H9 (cell line): Measurements from ENCODE around the gene DHX58. TPM values are rescaled to one million over a fixed set of nuclear protein-coding genes. Genes with fewer than 3 reads are reported as not detected.

Experiments used
- DNase-seq: peaks from one replicate; pipeline ENCODE4 v3.0.0-alpha.2; 2017
- H2AFZ ChIP-seq: one replicate; pipeline ENCODE4 v1.6.1; 2013; ENCODE audit warnings: mild to moderate bottlenecking, low read length, control low read depth, moderate library complexity
- H2AK5ac ChIP-seq: 2 replicates; pipeline ENCODE4 v1.6.1; 2013; ENCODE audit warnings: low read length, control low read depth, mixed read lengths; ENCODE audit not compliant: insufficient read length
- H2BK120ac ChIP-seq: one replicate; pipeline ENCODE4 v1.6.1; 2013; ENCODE audit warnings: low read depth, mild to moderate bottlenecking, low read length, control low read depth, inconsistent platforms; ENCODE audit not compliant: poor library complexity, severe bottlenecking
- H2BK12ac ChIP-seq: 2 replicates; pipeline ENCODE4 v1.6.1; 2013; ENCODE audit warnings: low read length, control low read depth, mixed read lengths, low read depth; ENCODE audit not compliant: insufficient read length
- H2BK15ac ChIP-seq: 2 replicates; pipeline ENCODE4 v1.6.1; 2013; ENCODE audit warnings: low read depth, low read length, control low read depth
- H2BK20ac ChIP-seq: one replicate; pipeline ENCODE4 v1.6.1; 2013; ENCODE audit warnings: low read depth, mild to moderate bottlenecking, low read length, control low read depth, inconsistent platforms; ENCODE audit not compliant: poor library complexity, severe bottlenecking
- H2BK5ac ChIP-seq: 2 replicates; pipeline ENCODE4 v1.6.1; 2013; ENCODE audit warnings: low read length, control low read depth, mixed read lengths; ENCODE audit not compliant: insufficient read length
- H3K14ac ChIP-seq: 2 replicates; pipeline ENCODE4 v1.6.1; 2013; ENCODE audit warnings: low read length, control low read depth; ENCODE audit not compliant: insufficient read depth
- H3K18ac ChIP-seq: 2 replicates; pipeline ENCODE4 v1.6.1; 2013; ENCODE audit warnings: low read depth, mild to moderate bottlenecking, mixed read lengths, low read length, control low read depth; ENCODE audit not compliant: insufficient read length
- H3K23ac ChIP-seq: 2 replicates; pipeline ENCODE4 v1.6.1; 2013; ENCODE audit warnings: low read length, control low read depth, mixed read lengths, low read depth; ENCODE audit not compliant: insufficient read length
- H3K23me2 ChIP-seq: 2 replicates; pipeline ENCODE4 v1.6.1; 2013; ENCODE audit warnings: low read depth, mild to moderate bottlenecking, mixed read lengths, low read length, control low read depth; ENCODE audit not compliant: insufficient read length, poor library complexity, severe bottlenecking
- H3K27ac ChIP-seq: 2 replicates; pipeline ENCODE4 v1.5.1; 2013; ENCODE audit warnings: low read length, control low read depth, mixed read lengths, low read depth; ENCODE audit not compliant: insufficient read length
- H3K27me3 ChIP-seq: 2 replicates; pipeline ENCODE4 v1.6.1; 2013; ENCODE audit warnings: low read length, control low read depth, inconsistent platforms; ENCODE audit not compliant: insufficient read depth
- H3K4ac ChIP-seq: 2 replicates; pipeline ENCODE4 v1.6.1; 2013; ENCODE audit warnings: low read depth, mild to moderate bottlenecking, control low read depth, inconsistent platforms, low read length, moderate library complexity
- H3K4me1 ChIP-seq: 2 replicates; pipeline ENCODE4 v1.6.1; 2013; ENCODE audit warnings: low read length, control low read depth, inconsistent platforms; ENCODE audit not compliant: insufficient read depth
- H3K4me2 ChIP-seq: 2 replicates; pipeline ENCODE4 v1.6.1; 2013; ENCODE audit warnings: low read length, control low read depth, mixed read lengths; ENCODE audit not compliant: insufficient read length, insufficient read depth
- H3K56ac ChIP-seq: 2 replicates; pipeline ENCODE4 v1.6.1; 2013; ENCODE audit warnings: low read depth, mild to moderate bottlenecking, mixed read lengths, low read length, control low read depth; ENCODE audit not compliant: insufficient read length
- H3K79me1 ChIP-seq: 2 replicates; pipeline ENCODE4 v1.6.1; 2013; ENCODE audit warnings: low read depth, mild to moderate bottlenecking, moderate library complexity, low read length, control low read depth, inconsistent platforms; ENCODE audit not compliant: insufficient read depth, poor library complexity, severe bottlenecking
- H3K79me2 ChIP-seq: 2 replicates; pipeline ENCODE4 v1.6.1; 2013; ENCODE audit warnings: low read length, control low read depth, inconsistent platforms; ENCODE audit not compliant: insufficient read depth
- H3K9ac ChIP-seq: 2 replicates; pipeline ENCODE4 v1.6.1; 2013; ENCODE audit warnings: low read length, control low read depth, mixed read lengths; ENCODE audit not compliant: insufficient read length; ENCODE audit errors: extremely low read depth
- H3K9me3 ChIP-seq: one replicate; pipeline ENCODE4 v1.6.1; 2013; ENCODE audit warnings: low read depth, low read length, inconsistent platforms; ENCODE audit not compliant: control insufficient read depth
- H3T11ph ChIP-seq: one replicate; pipeline ENCODE4 v1.6.1; 2013; ENCODE audit warnings: mild to moderate bottlenecking, low read length, control low read depth, inconsistent platforms
- H4K20me1 ChIP-seq: one replicate; pipeline ENCODE4 v1.6.1; 2013; ENCODE audit not compliant: control insufficient read depth, insufficient read length, insufficient read depth
- H4K5ac ChIP-seq: 2 replicates; pipeline ENCODE4 v1.6.1; 2013; ENCODE audit warnings: low read depth, mild to moderate bottlenecking, mixed read lengths, low read length, control low read depth; ENCODE audit not compliant: insufficient read length
- H4K8ac ChIP-seq: replicated peaks from 2 replicates; pipeline ENCODE4 v1.6.1; 2013; ENCODE audit warnings: low read length, control low read depth, mixed read lengths, low read depth; ENCODE audit not compliant: insufficient read length
- H4K91ac ChIP-seq: 2 replicates; pipeline ENCODE4 v1.6.1; 2013; ENCODE audit warnings: low read depth, mild to moderate bottlenecking, moderate library complexity, mixed read lengths, low read length, control low read depth; ENCODE audit not compliant: insufficient read length
- H3K27ac Mint-ChIP-seq, 3 experiments: 2 replicates in 2 of 3; 3 replicates in 1 of 3; pipeline ENCODE4 v1.8.0; 2020 to 2021; ENCODE audit warnings: mixed read lengths in 3 of 3, mild to moderate bottlenecking in 1 of 3, moderate library complexity in 1 of 3
- H3K27me3 Mint-ChIP-seq: 2 replicates; pipeline ENCODE4 v1.8.0; 2021; ENCODE audit warnings: low read depth, mild to moderate bottlenecking, moderate library complexity, mixed read lengths
- H3K36me3 Mint-ChIP-seq, 3 experiments: 2 replicates in 2 of 3; 3 replicates in 1 of 3; pipeline ENCODE4 v1.8.0; 2020 to 2021; ENCODE audit warnings: low read depth in 3 of 3, mixed read lengths in 3 of 3; ENCODE audit not compliant: insufficient read depth in 1 of 3
- H3K4me1 Mint-ChIP-seq, 2 experiments: 2 replicates each; pipeline ENCODE4 v1.8.0; 2020; ENCODE audit warnings: mixed read lengths in 2 of 2
- H3K4me3 Mint-ChIP-seq, 2 experiments: 2 replicates in 1 of 2; 3 replicates in 1 of 2; pipeline ENCODE4 v1.8.0; 2020 to 2021; ENCODE audit warnings: mild to moderate bottlenecking in 2 of 2, mixed read lengths in 2 of 2, moderate library complexity in 1 of 2
- H3K9me3 Mint-ChIP-seq, 2 experiments: 2 replicates in 1 of 2; 3 replicates in 1 of 2; pipeline ENCODE4 v1.8.0; 2020; ENCODE audit warnings: mild to moderate bottlenecking in 2 of 2, mixed read lengths in 2 of 2, moderate library complexity in 1 of 2
- CTCF ChIP-seq: fragments of 200-600 bp; sonication (generic); conservative IDR thresholded peaks from 3 replicates; pipeline ENCODE4 v1.8.0; 2021; ENCODE audit warnings: antibody characterized with exemption, mild to moderate bottlenecking
- WGBS: extraction: QIAGEN DNeasy Blood & Tissue Kit; methylation state at CpG from one replicate; pipeline ENCODE4 v1.1.7; 2013; ENCODE audit warnings: missing lambda C conversion rate, low lambda C conversion rate, mixed read lengths; ENCODE audit not compliant: insufficient read length; ENCODE audit errors: extremely low coverage; 5-methylcytosine and 5-hydroxymethylcytosine counted together
- total RNA-seq: library from RNA; stranded (reverse); gene quantifications from 2 replicates; pipeline ENCODE4 v1.2.1, GENCODE V29; 2021

Gene DHX58
- total RNA-seq, 1 experiment from 2014 or later, result 3.9 TPM

- H2AK5ac ChIP-seq, result no peak overlapping the region
- peak overlapping the region in 1 of 3 experiments; percentile 39; a peak in 1 of 7 replicates for H3K27ac Mint-ChIP-seq
- no peak overlapping the region for H2BK120ac ChIP-seq
- no peak overlapping the region for H3K4me2 ChIP-seq
- H3K79me1 ChIP-seq, result no peaks in the 10 kb centered on the region
- no peak overlapping the region for H4K91ac ChIP-seq
- no peak overlapping the region for H2BK15ac ChIP-seq
- no peak overlapping the region for H4K8ac ChIP-seq
- H3K9me3 Mint-ChIP-seq, result no peaks in the 10 kb centered on the region
- no CpG with 5 or more reads among the region's 5 CpGs for WGBS
- peaks cover 5% of the 10 kb centered on the region for H3K27me3 Mint-ChIP-seq
- no peaks in the 10 kb centered on the region for H3K9me3 ChIP-seq
- DNase-seq, result no peak
- no peak overlapping the region for H3K23ac ChIP-seq
- no peak overlapping the region for H3K14ac ChIP-seq
- no peak overlapping the region for H2BK5ac ChIP-seq
- no peaks in the 10 kb centered on the region for H4K20me1 ChIP-seq
- no peak overlapping the region for H2BK12ac ChIP-seq
- H3K9ac ChIP-seq, result no peak overlapping the region
- no peak overlapping the region for H3K18ac ChIP-seq
- H3K4me3 Mint-ChIP-seq, result no peak overlapping the region
- H3T11ph ChIP-seq, result no peak overlapping the region
- H3K23me2 ChIP-seq, result peaks cover 3% of the 10 kb centered on the region
- H3K27ac ChIP-seq, result no peak overlapping the region
- H3K36me3 Mint-ChIP-seq, result no peaks in the 10 kb centered on the region; a peak in 1 of 7 replicates
- no peaks in the 10 kb centered on the region for H3K4me1 ChIP-seq
- no peak overlapping the region for H3K56ac ChIP-seq
- H3K4me1 Mint-ChIP-seq, result peaks cover 13 to 22% of the 10 kb centered on the region in 2 experiments
- no peak overlapping the region for H2BK20ac ChIP-seq
- TF ChIP-seq CTCF, result no peak
- H4K5ac ChIP-seq, result no peak overlapping the region
- no peak overlapping the region for H2AFZ ChIP-seq
- H3K79me2 ChIP-seq, result no peaks in the 10 kb centered on the region
- no peak overlapping the region for H3K4ac ChIP-seq
- no peaks in the 10 kb centered on the region for H3K27me3 ChIP-seq
Observed at GRCh38 chr17:42077755-42078154, 34.8 kb downstream of the DHX58 start.
